ENCODE results near the gene RLN3. TPM values are rescaled to one million over a fixed set of nuclear protein-coding genes. Genes with fewer than 3 reads are reported as not detected.

Gene RLN3
- total RNA-seq, 1 experiment from 2014 or later, result not detected

GRCh38 chr19:14070268-14071050 lies 42.5 kb downstream of the RLN3 start:
- peaks cover 27% of the 10 kb centered on the region for H3K36me3 Mint-ChIP-seq (ENCODE audit: insufficient read depth, unreplicated experiment)
- no peak overlapping the region for H3K27ac Mint-ChIP-seq (ENCODE audit: unreplicated experiment)
- H3K9me3 Mint-ChIP-seq (ENCODE audit: low read depth, unreplicated experiment), result no peaks in the 10 kb centered on the region
- intact Hi-C loops (cut with micrococcal nuclease; ENCODE audit: unreplicated experiment), result no loop called here
- CTCF ChIA-PET, result interaction anchor here (1.8 kb wide), 2 partner anchors 38 to 66 kb away, joined by 7 read pairs; partner anchors contain the start of genes ASF1B and IL27RA
- H3K27me3 Mint-ChIP-seq (ENCODE audit: unreplicated experiment), result no peaks in the 10 kb centered on the region
- no peak for DNase-seq
- no peak overlapping the region for H3K4me3 Mint-ChIP-seq (ENCODE audit: low read depth, unreplicated experiment)
- TF ChIP-seq CTCF (IDR thresholded peaks at IDR 0.05; ENCODE audit: unreplicated experiment), result no peak
- no TSS peak for BruUV-seq (replicated peaks)
- H3K4me1 Mint-ChIP-seq (ENCODE audit: low read depth, unreplicated experiment), result no peaks in the 10 kb centered on the region

- intact Hi-C loops (cut with micrococcal nuclease; ENCODE audit: unreplicated experiment), result loop anchor here (2.0 kb wide), 1 partner anchor 192 kb away; no protein-coding TSS in a partner anchor
- H3K9me3 Mint-ChIP-seq (ENCODE audit: low read depth, unreplicated experiment), result no peaks in the 10 kb centered on the region
- TSS peak; percentile 40 for BruUV-seq (replicated peaks)
- CTCF ChIA-PET, result interaction anchor here (0.5 to 1.8 kb wide), 5 partner anchors 41 to 954 kb away, joined by 3 to 8 read pairs (median 7); partner anchors contain the start of genes ASF1B and IL27RA
- peak within 1 kb of the TSS; percentile 67 for H3K27ac Mint-ChIP-seq (ENCODE audit: unreplicated experiment)
- no peaks in the 10 kb centered on the region for H3K4me1 Mint-ChIP-seq (ENCODE audit: low read depth, unreplicated experiment)
- DNase-seq, result peak; percentile 72
- H3K36me3 Mint-ChIP-seq (ENCODE audit: insufficient read depth, unreplicated experiment), result peaks cover 27% of the 10 kb centered on the region
- no peaks in the 10 kb centered on the region for H3K27me3 Mint-ChIP-seq (ENCODE audit: unreplicated experiment)
- TF ChIP-seq CTCF (IDR thresholded peaks at IDR 0.05; ENCODE audit: unreplicated experiment), result no peak
- H3K4me3 Mint-ChIP-seq (ENCODE audit: low read depth, unreplicated experiment), result peak within 1 kb of the TSS; percentile 92
Measured at GRCh38 chr19:14072535-14073260, 44.8 kb downstream of the RLN3 start, which contains the start of gene MISP3. Gene MISP3, plus strand, starts transcription at chr19:14072786. Its CDS starts 524 bp downstream, at chr19:14073310.

- Mint-ChIP-seq H3K27ac (ENCODE audit: unreplicated experiment) (peak overlapping the region; percentile 67), H3K9me3 (ENCODE audit: low read depth, unreplicated experiment) (no peaks in the 10 kb centered on the region), H3K27me3 (ENCODE audit: unreplicated experiment) (no peaks in the 10 kb centered on the region), H3K36me3 (ENCODE audit: insufficient read depth, unreplicated experiment) (peaks cover 27% of the 10 kb centered on the region), H3K4me1 (ENCODE audit: low read depth, unreplicated experiment) (no peaks in the 10 kb centered on the region), H3K4me3 (ENCODE audit: low read depth, unreplicated experiment) (peak overlapping the region; percentile 92)
- no TSS peak for BruUV-seq (replicated peaks)
- TF ChIP-seq CTCF (IDR thresholded peaks at IDR 0.05; ENCODE audit: unreplicated experiment), result peak; percentile 35
- DNase-seq, result peak; percentile 78
- CTCF ChIA-PET, result interaction anchor here (0.7 kb wide), 1 partner anchor 63 kb away, joined by 3 read pairs; the partner anchor contains the start of gene ASF1B
- intact Hi-C loops (cut with micrococcal nuclease; ENCODE audit: unreplicated experiment), result loop anchor here (2.0 kb wide), 1 partner anchor 193 kb away; no protein-coding TSS in a partner anchor
Measured at GRCh38 chr19:14073261-14073924, 45.4 kb downstream of the RLN3 start.

Measured in Calu3 (cell line).